Activated naive CD8-positive, alpha-beta T cell (primary cell): ENCODE data around the gene STRAP.

Experiments
- H3K27ac Mint-ChIP-seq: one replicate; pipeline ENCODE4 v1.8.0; 2021; ENCODE audit warnings: mixed read lengths
- H3K27me3 Mint-ChIP-seq: one replicate; pipeline ENCODE4 v1.8.0; 2021; ENCODE audit warnings: mixed read lengths
- H3K36me3 Mint-ChIP-seq: one replicate; pipeline ENCODE4 v1.8.0; 2021; ENCODE audit warnings: mixed read lengths
- H3K4me1 Mint-ChIP-seq: one replicate; pipeline ENCODE4 v1.8.0; 2021; ENCODE audit warnings: low read depth, mixed read lengths
- H3K4me3 Mint-ChIP-seq: one replicate; pipeline ENCODE4 v1.8.0; 2021; ENCODE audit warnings: mild to moderate bottlenecking, mixed read lengths
- H3K9me3 Mint-ChIP-seq: one replicate; pipeline ENCODE4 v1.8.0; 2021; ENCODE audit warnings: low read depth, mixed read lengths

Gene STRAP, protein sequence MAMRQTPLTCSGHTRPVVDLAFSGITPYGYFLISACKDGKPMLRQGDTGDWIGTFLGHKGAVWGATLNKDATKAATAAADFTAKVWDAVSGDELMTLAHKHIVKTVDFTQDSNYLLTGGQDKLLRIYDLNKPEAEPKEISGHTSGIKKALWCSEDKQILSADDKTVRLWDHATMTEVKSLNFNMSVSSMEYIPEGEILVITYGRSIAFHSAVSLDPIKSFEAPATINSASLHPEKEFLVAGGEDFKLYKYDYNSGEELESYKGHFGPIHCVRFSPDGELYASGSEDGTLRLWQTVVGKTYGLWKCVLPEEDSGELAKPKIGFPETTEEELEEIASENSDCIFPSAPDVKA

GRCh38 chr12:15882118-15882971, at the start of gene STRAP:
Gene STRAP (plus strand): TSS chr12:15882387. CDS start chr12:15882708, 321 bp downstream.
- H3K27ac Mint-ChIP-seq: peak within 1 kb of the TSS; percentile 99
- peaks cover 54% of the 10 kb centered on the region for H3K4me1 Mint-ChIP-seq
- H3K27me3 Mint-ChIP-seq: no peaks in the 10 kb centered on the region
- peak within 1 kb of the TSS; percentile 97 for H3K4me3 Mint-ChIP-seq
- H3K36me3 Mint-ChIP-seq: peaks cover 21% of the 10 kb centered on the region
- H3K9me3 Mint-ChIP-seq: no peaks in the 10 kb centered on the region

GRCh38 chr12:15834575-15834974, 47.6 kb upstream of the STRAP start:
- Mint-ChIP-seq H3K4me3 (no peak overlapping the region), H3K9me3 (no peaks in the 10 kb centered on the region), H3K27me3 (peaks cover 3% of the 10 kb centered on the region), H3K4me1 (no peaks in the 10 kb centered on the region), H3K27ac (no peak overlapping the region), H3K36me3 (no peaks in the 10 kb centered on the region)

- Mint-ChIP-seq H3K4me1 (no peaks in the 10 kb centered on the region), H3K27me3 (peaks cover 3% of the 10 kb centered on the region), H3K27ac (no peak overlapping the region), H3K36me3 (no peaks in the 10 kb centered on the region), H3K9me3 (no peaks in the 10 kb centered on the region), H3K4me3 (no peak overlapping the region)
Measured at GRCh38 chr12:15837141-15837790, 44.9 kb upstream of the STRAP start.

DNA sequence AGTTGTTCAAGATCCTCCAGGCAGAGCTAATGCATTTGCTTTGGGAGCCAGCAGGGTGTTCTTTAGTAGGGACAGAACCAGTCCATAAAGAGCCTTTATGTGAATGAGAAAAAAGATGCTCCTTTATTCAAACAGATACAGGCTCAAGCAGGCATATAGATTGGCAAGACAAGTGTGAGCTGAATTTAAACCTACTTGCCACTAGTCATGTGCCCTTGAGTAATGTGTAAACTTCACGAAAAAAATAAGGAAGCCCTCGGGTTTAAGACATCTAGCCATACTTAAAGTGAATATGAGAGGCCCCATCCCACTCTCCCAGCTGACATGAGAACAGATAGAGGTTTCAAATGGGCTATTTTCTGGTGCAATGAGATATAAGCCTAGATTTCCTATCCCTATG, 43.1 kb upstream of the STRAP start:
- Mint-ChIP-seq H3K27ac (no peak overlapping the region), H3K36me3 (no peaks in the 10 kb centered on the region), H3K4me3 (no peak overlapping the region), H3K4me1 (no peaks in the 10 kb centered on the region), H3K27me3 (peaks cover 7% of the 10 kb centered on the region), H3K9me3 (no peaks in the 10 kb centered on the region)

- peaks cover 9% of the 10 kb centered on the region for H3K27me3 Mint-ChIP-seq
- H3K4me1 Mint-ChIP-seq: no peaks in the 10 kb centered on the region
- H3K9me3 Mint-ChIP-seq: no peaks in the 10 kb centered on the region
- H3K4me3 Mint-ChIP-seq: no peak overlapping the region
- H3K36me3 Mint-ChIP-seq: no peaks in the 10 kb centered on the region
- H3K27ac Mint-ChIP-seq: no peak overlapping the region
Measured at GRCh38 chr12:15839682-15840081, 42.5 kb upstream of the STRAP start.

- H3K9me3 Mint-ChIP-seq: no peaks in the 10 kb centered on the region
- H3K36me3 Mint-ChIP-seq: no peaks in the 10 kb centered on the region
- no peak overlapping the region for H3K27ac Mint-ChIP-seq
- no peaks in the 10 kb centered on the region for H3K4me1 Mint-ChIP-seq
- H3K4me3 Mint-ChIP-seq: no peak overlapping the region
- peaks cover 8% of the 10 kb centered on the region for H3K27me3 Mint-ChIP-seq
Measured at GRCh38 chr12:15842108-15842507, 40.1 kb upstream of the STRAP start.

GRCh38 chr12:15846887-15847286, 35.3 kb upstream of the STRAP start:
- no peaks in the 10 kb centered on the region for H3K4me1 Mint-ChIP-seq
- no peaks in the 10 kb centered on the region for H3K9me3 Mint-ChIP-seq
- H3K4me3 Mint-ChIP-seq: no peak overlapping the region
- H3K27me3 Mint-ChIP-seq: peaks cover 8% of the 10 kb centered on the region
- no peaks in the 10 kb centered on the region for H3K36me3 Mint-ChIP-seq
- H3K27ac Mint-ChIP-seq: no peak overlapping the region

- no peak overlapping the region for H3K4me3 Mint-ChIP-seq
- H3K27me3 Mint-ChIP-seq: peaks cover 5% of the 10 kb centered on the region
- no peaks in the 10 kb centered on the region for H3K4me1 Mint-ChIP-seq
- no peak overlapping the region for H3K27ac Mint-ChIP-seq
- H3K9me3 Mint-ChIP-seq: no peaks in the 10 kb centered on the region
- no peaks in the 10 kb centered on the region for H3K36me3 Mint-ChIP-seq
Measured at GRCh38 chr12:15848606-15849005, 33.6 kb upstream of the STRAP start.

DNA sequence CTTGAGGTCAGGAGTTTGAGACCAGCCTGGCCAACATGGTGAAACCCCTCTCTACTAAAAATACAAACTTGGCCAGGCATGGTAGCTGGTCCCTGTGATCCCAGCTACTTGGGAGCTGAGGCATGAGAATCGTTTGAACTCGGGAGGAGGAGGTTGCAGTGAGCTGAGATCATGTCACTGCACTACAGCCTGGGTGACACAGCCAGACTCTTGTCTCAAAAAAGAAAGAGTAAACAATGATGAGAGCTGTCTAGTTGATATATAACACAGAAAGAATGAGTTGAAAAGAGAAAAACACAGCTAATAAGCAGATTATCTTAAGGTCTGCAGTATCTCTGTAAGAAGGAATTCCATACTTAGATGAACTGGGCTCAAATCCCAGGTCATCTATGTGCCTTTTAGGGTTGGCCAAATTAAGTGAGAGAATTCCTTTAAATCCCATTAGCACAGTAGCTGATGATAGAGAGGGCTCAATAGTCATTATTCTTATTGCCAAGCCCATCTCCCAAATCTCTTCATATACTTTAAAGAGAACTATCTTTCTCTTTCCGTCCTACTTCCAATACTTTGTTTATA, 31.1 kb upstream of the STRAP start:
- Mint-ChIP-seq H3K36me3 (no peaks in the 10 kb centered on the region), H3K9me3 (no peaks in the 10 kb centered on the region), H3K27ac (no peak overlapping the region), H3K27me3 (peaks cover 2% of the 10 kb centered on the region), H3K4me1 (no peaks in the 10 kb centered on the region), H3K4me3 (no peak overlapping the region)

GRCh38 chr12:15851919-15852318, 30.3 kb upstream of the STRAP start:
- Mint-ChIP-seq H3K36me3 (no peaks in the 10 kb centered on the region), H3K9me3 (no peaks in the 10 kb centered on the region), H3K27me3 (peaks cover 2% of the 10 kb centered on the region), H3K4me3 (no peak overlapping the region), H3K27ac (no peak overlapping the region), H3K4me1 (no peaks in the 10 kb centered on the region)

- H3K27ac Mint-ChIP-seq: no peak overlapping the region
- H3K27me3 Mint-ChIP-seq: peaks cover 2% of the 10 kb centered on the region
- H3K4me1 Mint-ChIP-seq: no peaks in the 10 kb centered on the region
- no peaks in the 10 kb centered on the region for H3K9me3 Mint-ChIP-seq
- no peak overlapping the region for H3K4me3 Mint-ChIP-seq
- H3K36me3 Mint-ChIP-seq: no peaks in the 10 kb centered on the region
Measured at GRCh38 chr12:15852383-15852782, 29.8 kb upstream of the STRAP start.

- Mint-ChIP-seq H3K36me3 (no peaks in the 10 kb centered on the region), H3K4me1 (no peaks in the 10 kb centered on the region), H3K9me3 (no peaks in the 10 kb centered on the region), H3K27me3 (peaks cover 4% of the 10 kb centered on the region), H3K4me3 (no peak overlapping the region), H3K27ac (no peak overlapping the region)
Measured at GRCh38 chr12:15853877-15854276, 28.3 kb upstream of the STRAP start.

DNA sequence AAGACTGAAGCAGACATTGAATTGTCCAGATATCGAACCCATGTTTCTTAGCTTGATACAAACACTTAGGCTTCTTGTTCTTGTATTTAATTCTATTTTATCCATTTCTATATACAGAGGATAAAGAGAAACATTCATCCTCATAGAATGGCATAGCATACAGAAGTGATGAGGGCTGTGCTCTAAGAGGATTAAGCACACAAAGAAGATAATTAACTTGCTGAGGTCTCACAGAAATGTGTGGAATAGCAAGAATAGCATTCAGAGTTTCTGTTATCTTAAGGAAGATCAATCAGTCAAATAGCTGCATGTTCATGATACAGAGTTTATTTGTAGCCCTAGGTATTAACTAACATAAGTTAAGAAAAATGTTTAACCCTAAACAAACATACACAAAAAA, 27.3 kb upstream of the STRAP start:
- Mint-ChIP-seq H3K4me3 (no peak overlapping the region), H3K36me3 (no peaks in the 10 kb centered on the region), H3K27me3 (peaks cover 5% of the 10 kb centered on the region), H3K27ac (no peak overlapping the region), H3K4me1 (no peaks in the 10 kb centered on the region), H3K9me3 (no peaks in the 10 kb centered on the region)

GRCh38 chr12:15855646-15856045, 26.5 kb upstream of the STRAP start:
- peaks cover 5% of the 10 kb centered on the region for H3K27me3 Mint-ChIP-seq
- no peaks in the 10 kb centered on the region for H3K4me1 Mint-ChIP-seq
- H3K9me3 Mint-ChIP-seq: no peaks in the 10 kb centered on the region
- H3K4me3 Mint-ChIP-seq: no peak overlapping the region
- no peak overlapping the region for H3K27ac Mint-ChIP-seq
- H3K36me3 Mint-ChIP-seq: no peaks in the 10 kb centered on the region
